HG03469 (cell line): ENCODE data around the gene SULT1A2.
A peak's percentile ranks its signal among the peaks of the same experiment; 100 is the strongest.
"Not testable (repeated sequence)": the region's sequence is repeated elsewhere in the genome, so short reads cannot be mapped to it uniquely, and the experiment has no call there.

Experiments
- ATAC-seq: cut with Tn5 transposase; IDR thresholded peaks from one replicate; pipeline ENCODE4 v1.9.1; 2021; ENCODE audit warnings: mild to moderate bottlenecking, moderate library complexity, moderate number of reproducible peaks; ENCODE audit not compliant: unreplicated experiment

Gene SULT1A2

DNA sequence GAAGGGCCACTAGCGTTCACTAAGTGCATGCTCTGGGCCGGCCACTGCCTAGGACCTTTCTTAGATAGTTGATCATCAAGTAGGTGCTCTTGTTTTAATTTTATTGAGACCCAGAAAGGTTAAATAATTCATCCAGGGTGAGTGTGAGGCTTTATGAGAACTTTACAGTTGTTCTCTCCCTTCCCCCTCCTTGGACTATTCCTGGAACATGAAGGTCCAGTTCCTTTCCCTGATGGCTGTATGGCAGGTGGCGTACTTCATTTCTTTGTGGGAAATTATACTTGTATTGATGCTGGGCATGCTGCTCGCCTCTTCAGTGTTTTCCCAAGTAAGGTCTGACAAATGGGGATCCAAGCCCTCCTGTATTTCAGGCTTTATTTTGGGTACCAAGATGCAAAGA lies 34.7 kb downstream of the SULT1A2 start:
- no peak for ATAC-seq

DNA sequence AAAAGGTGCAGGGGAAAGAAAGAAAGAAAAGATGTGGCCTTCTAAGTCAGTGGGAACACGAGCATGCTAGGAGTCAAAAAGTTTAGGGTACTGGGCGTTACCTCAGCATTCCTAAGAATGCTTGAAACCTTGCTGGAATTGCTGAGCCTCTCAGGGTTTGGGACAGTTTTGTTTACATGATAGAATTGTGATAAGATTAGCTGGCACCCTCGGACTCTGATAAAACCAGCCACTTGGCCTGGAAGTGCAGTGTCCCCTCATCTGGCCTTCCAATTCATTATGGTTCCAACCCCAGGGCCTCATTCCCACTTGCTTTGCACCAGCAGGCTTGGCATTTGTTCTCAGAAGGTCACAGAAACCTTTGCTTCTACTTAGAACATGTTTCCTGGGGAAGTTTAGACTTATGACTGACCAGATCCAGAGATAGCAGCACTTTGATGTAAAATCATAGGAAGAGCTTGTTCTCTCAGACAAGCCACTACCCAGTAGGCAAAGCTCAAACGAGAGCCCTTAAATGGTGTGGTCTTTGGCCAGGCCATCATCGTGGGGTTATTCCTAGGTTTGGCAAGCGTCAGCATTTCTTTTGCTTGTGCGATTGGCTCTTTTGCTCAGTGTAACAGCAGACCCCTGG lies 35.2 kb downstream of the SULT1A2 start:
- ATAC-seq, result no peak

DNA sequence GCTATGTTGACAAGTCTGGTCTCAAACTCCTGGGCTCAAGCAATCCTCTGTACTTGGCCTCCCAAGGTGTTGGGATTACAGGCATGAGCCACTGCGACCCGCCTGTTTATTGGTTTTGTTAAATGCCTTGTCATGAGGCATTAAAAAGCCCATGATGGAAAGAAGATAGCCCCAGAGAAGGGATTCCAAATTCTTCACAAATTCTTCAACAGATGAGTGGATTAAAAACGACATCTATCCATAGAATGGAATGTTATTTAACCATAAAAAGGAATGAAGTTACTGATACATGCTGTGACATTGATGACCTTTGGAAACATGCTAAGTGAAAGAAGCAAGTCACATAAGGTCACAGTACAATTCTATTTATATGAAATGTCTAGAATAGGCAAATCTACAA lies 38.4 kb downstream of the SULT1A2 start:
- no peak for ATAC-seq

DNA sequence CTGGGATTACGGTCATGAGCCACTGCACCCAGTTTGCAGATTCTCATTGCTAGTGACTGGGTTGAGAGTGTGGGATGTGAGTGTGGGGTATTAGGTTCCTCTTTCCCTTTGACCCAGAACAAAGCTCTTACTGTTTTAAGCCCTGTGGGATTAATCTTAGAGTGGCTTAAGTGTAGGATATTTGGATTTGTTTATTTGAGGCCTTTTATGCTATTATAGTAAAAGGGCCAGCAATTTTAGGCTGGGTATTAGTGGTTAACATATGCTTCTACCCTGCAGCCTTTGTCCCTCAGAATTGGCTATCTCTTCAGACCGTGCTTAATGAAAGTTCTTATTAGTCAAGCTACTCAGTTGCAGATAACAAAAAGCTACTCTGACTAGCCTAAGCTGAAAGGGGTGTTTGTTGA lies 39.9 kb downstream of the SULT1A2 start:
- no peak for ATAC-seq

DNA sequence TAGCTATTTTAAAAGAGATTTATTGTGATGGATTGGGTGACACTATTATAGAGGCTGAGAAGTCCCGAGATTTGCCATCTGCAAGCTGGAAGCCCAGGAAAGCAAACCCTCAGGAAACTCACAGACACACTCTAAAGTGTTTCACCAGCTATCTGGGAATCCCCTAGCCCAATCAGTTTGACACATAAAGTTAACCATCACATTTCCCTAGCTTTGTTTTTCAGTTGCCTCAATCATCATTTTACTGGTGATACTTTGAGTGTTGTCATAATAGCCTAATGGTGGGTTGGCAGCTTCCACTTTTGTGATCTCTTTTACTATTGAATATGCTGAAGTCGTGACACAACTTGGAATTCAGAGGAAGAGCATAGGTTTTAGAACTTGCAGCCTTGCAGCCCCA lies 41.3 kb downstream of the SULT1A2 start:
- no peak for ATAC-seq

DNA sequence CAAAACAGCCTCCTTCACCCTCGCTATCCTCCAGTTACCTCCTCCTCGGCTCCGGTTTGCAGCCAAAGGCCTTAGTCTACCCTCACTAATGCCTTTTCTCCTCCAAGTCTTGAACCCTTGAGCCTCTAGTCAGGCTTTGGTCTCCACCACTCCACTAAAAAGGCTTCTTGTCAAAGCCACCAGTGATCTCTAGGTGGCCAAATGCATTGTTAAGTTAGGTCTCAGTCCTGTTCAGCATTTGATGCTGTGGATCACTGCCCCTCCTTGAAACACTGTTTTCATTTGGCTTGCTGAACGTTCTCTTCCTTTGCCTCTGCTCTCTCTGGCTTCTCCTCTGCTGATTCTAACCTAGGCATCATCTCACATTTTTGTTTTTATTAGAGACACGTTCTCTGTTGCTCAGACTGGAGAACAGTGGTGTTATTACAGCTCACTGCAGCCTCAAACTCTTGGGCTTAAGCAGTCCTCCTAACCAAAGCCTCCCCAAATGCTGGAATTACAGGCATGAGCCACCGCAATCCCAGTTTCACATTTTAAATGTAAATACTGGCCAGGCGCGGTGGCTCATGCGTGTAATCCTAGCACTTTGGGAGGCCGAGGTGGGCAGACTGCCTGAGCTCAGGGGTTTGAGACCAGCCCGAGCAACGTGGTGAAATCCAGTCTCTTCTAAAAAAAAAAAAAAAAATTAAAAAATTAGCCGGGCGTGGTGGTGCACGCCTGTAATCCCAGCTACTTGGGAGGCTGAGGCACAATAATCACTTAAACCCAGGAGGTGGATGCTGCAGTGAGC lies 42.0 kb downstream of the SULT1A2 start:
- ATAC-seq, result no peak

DNA sequence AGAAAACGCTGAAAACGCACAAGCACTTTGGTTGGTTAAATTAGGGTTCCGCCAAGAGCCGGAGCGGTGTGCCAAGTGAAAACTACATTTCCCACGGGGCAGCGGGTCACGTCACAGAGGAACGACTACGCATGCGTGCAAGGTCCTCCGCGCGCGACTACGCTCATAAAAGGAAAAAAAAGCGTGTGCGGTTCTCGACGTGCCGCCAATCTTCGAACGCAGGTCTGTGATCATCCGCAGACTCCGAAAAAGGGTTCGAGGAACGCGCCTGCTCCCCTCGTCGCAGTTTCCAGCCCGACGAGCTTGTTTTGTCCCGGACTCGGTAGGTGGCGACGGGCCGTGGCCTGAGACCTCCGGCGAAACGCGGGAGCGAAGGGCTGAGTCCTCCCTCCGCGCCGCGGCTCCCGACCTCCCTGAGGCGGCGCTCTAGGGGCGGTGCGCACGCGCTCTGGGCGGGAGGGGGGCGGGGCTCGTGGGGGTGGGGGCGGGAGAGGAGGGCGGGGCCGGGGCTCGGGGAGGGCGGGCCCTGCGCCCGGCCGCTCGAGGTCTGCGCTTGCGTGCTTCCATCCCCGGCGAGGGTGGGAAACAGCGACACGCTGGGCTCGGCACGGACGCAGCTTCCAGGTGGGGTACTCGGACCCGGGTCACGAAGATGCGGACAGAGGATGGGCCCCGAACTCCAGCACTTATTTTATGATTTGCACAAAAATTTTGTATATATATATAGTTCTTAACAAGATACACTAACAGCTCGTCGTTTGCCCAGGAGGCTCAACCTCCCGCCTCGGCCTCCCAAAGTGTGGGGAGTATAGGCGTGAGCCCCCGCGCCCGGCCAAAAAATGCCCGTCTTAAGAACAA lies 42.8 kb downstream of the SULT1A2 start, which contains the start of gene SGF29:
Gene SGF29 (plus strand): TSS at position 145 of the 858 bp plus-strand sequence. CDS start 27,150 bp downstream, outside the sequence.
- peak; percentile 43 for ATAC-seq

DNA sequence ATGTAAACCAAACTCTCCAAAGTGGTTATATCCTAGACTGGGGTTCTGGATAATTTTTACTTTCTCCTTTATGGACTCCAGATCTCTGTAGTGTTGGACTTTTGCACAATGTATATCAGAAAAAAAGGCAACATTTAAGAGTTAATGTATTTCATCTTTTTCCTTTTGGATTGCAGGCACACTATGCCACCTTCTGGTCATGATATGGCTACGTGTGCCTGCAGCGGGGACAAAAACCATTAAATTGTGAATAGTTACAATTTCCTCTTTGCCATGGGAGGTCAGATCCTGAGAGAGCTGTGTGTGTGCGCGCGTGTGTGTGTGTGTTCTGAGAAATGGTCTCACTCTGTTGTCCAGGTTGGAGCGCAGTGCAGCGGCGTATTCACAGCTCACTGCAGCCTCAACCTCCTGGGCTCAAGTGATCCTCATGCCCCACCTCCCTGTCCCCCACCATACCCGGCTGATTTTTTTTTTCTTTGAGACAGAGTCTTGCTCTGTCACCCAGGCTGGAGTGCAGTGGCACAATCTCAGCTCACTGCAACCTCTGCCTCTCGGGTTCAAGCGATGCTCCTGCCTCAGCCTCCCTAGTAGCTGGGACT lies 47.5 kb downstream of the SULT1A2 start:
- ATAC-seq, result no peak

DNA sequence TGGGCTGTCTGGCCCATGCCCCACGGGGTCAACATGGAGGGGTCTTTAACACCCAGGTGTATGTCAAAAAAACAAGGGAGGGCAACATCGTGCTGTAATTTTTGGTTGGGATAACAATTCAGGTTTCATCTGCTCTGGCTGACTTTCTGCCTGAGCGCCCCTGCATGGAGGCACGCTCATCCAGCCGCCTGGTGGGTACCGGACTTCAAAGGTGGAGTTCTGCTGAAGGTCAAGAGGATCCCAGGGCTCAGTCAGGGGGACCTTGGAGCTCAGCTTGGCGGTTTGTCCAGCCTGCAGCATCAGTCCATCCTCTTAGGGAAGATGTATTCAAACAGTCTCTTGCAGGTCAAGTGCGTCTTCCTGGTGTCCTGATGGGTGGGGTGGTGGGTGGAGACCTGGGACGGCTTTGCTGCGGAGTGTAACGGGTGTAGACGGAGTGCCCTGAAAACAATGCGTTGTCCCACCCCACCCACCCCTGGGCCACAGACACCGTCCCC lies 48.5 kb downstream of the SULT1A2 start:
- no peak for ATAC-seq

DNA sequence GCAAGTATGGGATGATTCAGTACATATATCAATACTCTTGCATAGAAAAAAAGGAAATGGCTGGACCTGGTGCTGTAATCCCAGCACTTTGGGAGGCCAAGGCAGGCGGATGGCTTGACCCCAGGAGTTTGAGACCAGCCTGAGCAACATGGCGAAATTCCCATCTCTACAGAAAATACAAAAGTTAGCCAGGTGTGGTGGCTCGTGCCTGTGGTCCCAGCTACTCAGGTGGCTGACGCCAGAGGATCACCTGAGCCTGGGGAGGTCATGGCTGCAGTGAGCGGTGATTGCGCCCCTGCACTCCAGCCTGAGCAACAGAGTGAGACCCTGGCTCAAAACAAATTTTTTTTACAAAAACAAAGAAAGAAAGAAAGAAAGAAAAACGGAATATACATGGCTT lies 50.2 kb downstream of the SULT1A2 start:
- no peak for ATAC-seq

DNA sequence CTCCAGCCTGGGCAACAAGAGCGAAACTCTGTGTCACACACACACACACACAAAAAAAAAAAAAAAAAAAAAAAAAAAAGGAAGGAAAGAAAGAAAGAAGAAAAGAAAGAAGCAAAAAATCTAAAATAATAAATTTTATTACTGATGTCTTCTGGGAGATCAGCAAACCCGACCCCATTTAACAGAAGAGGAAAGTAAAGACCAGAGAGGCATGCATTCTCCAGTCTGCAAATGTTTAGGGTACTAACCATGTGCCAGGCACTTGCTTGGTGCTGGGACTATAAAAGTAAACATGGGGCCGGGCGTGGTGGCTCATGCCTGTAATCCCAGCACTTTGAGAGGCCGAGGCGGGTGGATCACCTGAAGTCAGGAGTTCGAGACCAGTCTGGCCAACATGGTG lies 50.9 kb downstream of the SULT1A2 start:
- ATAC-seq, result not testable (repeated sequence)

DNA sequence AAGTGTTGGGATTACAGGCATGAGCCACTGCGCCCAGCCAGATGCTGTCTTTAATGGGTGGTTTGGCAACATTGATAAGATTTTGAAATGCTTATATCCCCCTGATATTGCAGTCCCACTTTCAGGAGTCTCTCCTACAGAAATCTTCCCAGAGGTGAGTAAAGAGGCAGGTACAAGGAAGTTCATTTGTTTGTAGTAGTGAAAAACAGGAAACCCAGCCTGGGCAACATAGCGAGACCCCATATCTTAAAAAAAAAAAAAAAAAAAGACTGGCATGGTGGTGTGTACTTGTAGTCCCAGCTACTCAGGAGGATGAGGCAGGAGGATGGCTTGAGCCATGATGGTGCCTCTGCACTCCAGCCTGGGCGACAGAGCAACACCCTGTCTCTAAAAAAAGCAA lies 51.9 kb downstream of the SULT1A2 start:
- no peak for ATAC-seq

DNA sequence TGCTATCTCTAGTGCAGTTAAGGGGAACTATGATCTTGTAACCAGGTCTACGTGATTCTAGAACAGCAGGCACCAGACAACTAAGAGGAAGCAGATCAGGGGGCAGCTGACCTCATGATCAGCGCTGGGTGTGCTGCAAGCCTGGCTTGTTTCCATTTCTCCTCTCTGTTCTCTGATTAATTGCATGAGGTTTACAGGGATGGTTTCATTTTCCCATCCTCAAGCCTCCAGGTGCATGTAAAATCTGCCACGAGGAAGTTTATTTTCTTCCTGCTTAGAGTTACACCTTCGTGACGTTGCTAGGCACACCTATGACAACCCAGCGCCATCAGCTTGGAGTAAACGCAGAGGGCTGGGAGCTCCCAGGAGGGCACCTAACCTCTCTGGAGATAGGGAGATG lies 53.8 kb downstream of the SULT1A2 start:
- ATAC-seq, result no peak

DNA sequence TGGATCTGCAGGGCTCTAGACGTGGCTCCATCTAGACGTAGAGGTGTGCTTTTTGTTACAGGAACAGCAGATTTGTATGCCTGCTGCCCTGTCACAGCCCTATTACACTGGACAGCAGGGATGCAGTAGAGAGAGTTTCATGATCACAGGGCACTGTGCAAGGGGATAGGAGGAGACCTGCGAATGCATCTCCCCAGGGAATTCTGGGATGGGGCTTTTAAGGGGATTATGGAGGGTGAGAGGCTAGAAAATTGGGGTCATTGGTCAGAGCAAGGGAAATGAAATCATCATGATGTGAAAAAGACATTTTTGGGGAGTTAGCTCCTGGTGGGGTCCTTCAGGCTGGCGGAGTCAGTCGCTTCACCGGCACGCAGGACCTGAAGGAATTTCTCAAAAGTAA lies 54.2 kb downstream of the SULT1A2 start:
- ATAC-seq, result no peak
